PC-3 (cell line): ENCODE data around the gene OMP. TPM values are rescaled to one million over a fixed set of nuclear protein-coding genes. Genes with fewer than 3 reads are reported as not detected.

ENCODE experiments used
- ATAC-seq: fragments of 200-7000 bp; cut with Tn5 transposase; 2 replicates; pipeline ENCODE4 v1.9.1; 2020; ENCODE audit warnings: mild to moderate bottlenecking, moderate library complexity
- BruUV-seq: library from RNA; stranded (reverse); fragments of 400-500 nt; replicated peaks from 2 replicates; lab custom pipeline; 2021; lab: Mats Ljungman, UMichigan
- CTCF ChIA-PET: fragments of 300-600 bp; sonication (Branson Sonifier 250); formaldehyde crosslinking; loops from one replicate; lab custom pipeline; 2022; ENCODE audit warnings: antibody characterized with exemption; lab: Charles Lee
- POLR2A ChIA-PET: fragments of 300-600 bp; sonication (Branson Sonifier 250); formaldehyde crosslinking; loops from one replicate; lab custom pipeline; 2022; ENCODE audit warnings: antibody characterized with exemption; ENCODE audit not compliant: unreplicated experiment; lab: Charles Lee
- DNase-seq: peaks from one replicate; pipeline ENCODE4 v3.0.0-alpha.2; 2015
- H2AFZ ChIP-seq: fragments of 300-600 bp; sonication (generic); 2 replicates; pipeline ENCODE4 v1.6.0; 2016; ENCODE audit warnings: antibody characterized with exemption, low read length
- H3F3A ChIP-seq: fragments of 300-600 bp; sonication (generic); one replicate; pipeline ENCODE4 v1.6.0; 2017; ENCODE audit warnings: antibody characterized with exemption, low read length, control low read depth, mild to moderate bottlenecking; ENCODE audit not compliant: unreplicated experiment
- H3K27ac ChIP-seq: fragments of 300-600 bp; sonication (generic); 2 replicates; pipeline ENCODE4 v1.5.1; 2016; ENCODE audit warnings: mild to moderate bottlenecking, low read length
- H3K27me3 ChIP-seq: fragments of 300-600 bp; sonication (generic); 2 replicates; pipeline ENCODE4 v1.6.1; 2016; ENCODE audit warnings: low read length, mixed read lengths
- H3K36me3 ChIP-seq: fragments of 300-600 bp; sonication (generic); 2 replicates; pipeline ENCODE4 v1.6.1; 2016; ENCODE audit warnings: low read depth, mixed run types, low read length, mixed read lengths
- H3K4me1 ChIP-seq: fragments of 300-600 bp; sonication (generic); 2 replicates; pipeline ENCODE4 v1.5.1; 2016; ENCODE audit warnings: low read length; ENCODE audit not compliant: insufficient read depth
- H3K4me2 ChIP-seq: fragments of 300-600 bp; sonication (generic); 2 replicates; pipeline ENCODE4 v1.6.0; 2016; ENCODE audit warnings: low read length
- H3K4me3 ChIP-seq: fragments of 300-600 bp; sonication (generic); 2 replicates; pipeline ENCODE4 v1.5.1; 2016; ENCODE audit warnings: mild to moderate bottlenecking, low read length, mixed read lengths
- H3K79me2 ChIP-seq: fragments of 300-600 bp; sonication (generic); 2 replicates; pipeline ENCODE4 v1.6.1; 2017; ENCODE audit warnings: low read length, mixed read lengths
- H3K9ac ChIP-seq: fragments of 300-600 bp; sonication (generic); 2 replicates; pipeline ENCODE4 v1.6.0; 2016; ENCODE audit warnings: mild to moderate bottlenecking, low read length
- H3K9me2 ChIP-seq: fragments of 300-600 bp; sonication (generic); replicated peaks from 2 replicates; pipeline ENCODE4 v1.6.1; 2016; ENCODE audit warnings: mixed run types, low read length, mixed read lengths
- H3K9me3 ChIP-seq: fragments of 300-600 bp; sonication (generic); 2 replicates; pipeline ENCODE4 v1.6.1; 2016; ENCODE audit warnings: low read length, mixed read lengths
- H4K20me1 ChIP-seq: fragments of 300-600 bp; sonication (generic); 2 replicates; pipeline ENCODE4 v1.6.1; 2016; ENCODE audit warnings: low read length, mixed read lengths
- EZH2 ChIP-seq: fragments of 300-600 bp; sonication (generic); IDR thresholded peaks from one replicate; pipeline ENCODE4 v1.6.1; 2017; ENCODE audit warnings: antibody characterized with exemption, mild to moderate bottlenecking, low read length; ENCODE audit not compliant: unreplicated experiment
- EZH2phosphoT487 ChIP-seq: fragments of 300-600 bp; sonication (generic); IDR thresholded peaks from 2 replicates; pipeline ENCODE4 v1.6.1; 2018; ENCODE audit warnings: mild to moderate bottlenecking, antibody characterized with exemption, low read length, borderline replicate concordance
- intact Hi-C: fragments of 100-400 bp; cut with micrococcal nuclease; formaldehyde crosslinking; loops from 2 replicates; pipeline ENCODE4 v1.9.0; 2023
- total RNA-seq: library from RNA; depleted of rRNA; stranded (reverse); fragments of >200 nt; gene quantifications from 2 replicates; pipeline ENCODE4 v1.2.3, GENCODE V29; 2014
- TF ChIP-seq, protein P1 (sequence below): fragments of 300-600 bp; sonication (generic); conservative IDR thresholded peaks from 2 replicates; pipeline ENCODE4 v1.5.1; 2017; ENCODE audit warnings: antibody characterized with exemption, low read depth, mild to moderate bottlenecking, low read length

The OMP gene
- total RNA-seq, 1 experiment from 2014 or later, result not detected

DNA sequence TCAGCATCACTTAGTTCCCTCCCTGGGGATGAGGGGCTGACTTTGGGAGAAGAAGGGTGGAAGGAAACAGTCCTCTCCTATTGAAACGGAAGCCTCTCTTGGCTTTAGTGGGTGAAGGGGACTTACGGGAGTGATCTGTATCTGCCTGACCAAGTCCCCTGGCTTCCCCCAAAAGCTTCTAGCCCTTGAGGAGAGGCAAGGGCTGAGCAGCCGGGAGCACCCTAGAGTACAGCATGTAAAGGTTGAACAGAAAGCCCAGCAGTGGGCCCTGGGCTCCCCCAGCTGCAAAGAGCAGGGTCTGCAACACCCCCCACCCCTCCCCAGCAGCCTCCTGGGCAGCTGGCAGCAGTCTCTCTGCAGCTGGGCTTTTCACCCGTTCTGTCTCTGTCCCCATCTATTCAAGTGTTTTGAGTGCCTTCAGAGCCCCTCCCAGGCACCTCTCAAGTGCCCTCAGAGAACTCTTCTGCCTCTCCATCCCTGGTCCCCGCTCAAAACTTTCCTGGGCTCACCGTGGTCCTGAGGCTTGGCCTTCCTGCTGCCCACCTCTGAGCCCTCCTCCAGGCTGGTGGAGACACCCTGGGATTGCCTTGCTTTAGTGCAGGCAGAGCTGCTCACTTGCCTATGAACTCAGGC lies 33.2 kb upstream of the OMP start:
- no TSS peak for BruUV-seq
- CTCF ChIA-PET, result no interaction called here

DNA sequence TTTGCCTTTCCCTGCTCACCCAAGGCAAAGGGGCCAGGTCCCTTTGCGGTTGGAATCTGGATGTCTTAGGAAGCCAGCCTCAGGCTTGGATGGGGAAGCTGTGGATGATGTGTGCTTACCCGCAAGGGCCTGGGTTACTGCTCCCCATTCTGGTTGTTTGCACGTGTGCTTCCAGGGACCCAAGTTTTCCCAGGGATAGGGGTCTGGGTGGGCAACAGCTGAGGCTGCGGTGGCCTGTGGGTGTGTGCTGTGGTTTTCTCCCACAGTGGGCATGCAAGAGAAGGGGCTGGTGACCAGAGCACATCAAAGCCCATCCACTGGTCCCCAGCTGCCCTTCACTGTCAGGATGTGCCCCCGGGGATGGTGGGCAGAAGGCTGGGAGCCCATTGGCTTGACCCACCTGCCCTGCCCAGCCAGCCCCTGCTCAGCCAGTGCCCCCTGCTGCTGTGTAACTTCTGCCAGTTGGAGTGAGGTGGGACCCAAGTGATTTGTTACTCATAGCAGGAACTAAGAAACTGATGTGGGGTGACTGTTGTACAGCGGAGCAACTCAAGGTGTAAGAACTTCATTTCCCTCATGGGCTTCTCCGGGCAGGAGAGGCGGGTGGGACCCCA lies 32.6 kb upstream of the OMP start:
- Histone ChIP-seq H3K79me2 (no peaks in the 10 kb centered on the region), H3K9me3 (no peaks in the 10 kb centered on the region), H3K27me3 (no peaks in the 10 kb centered on the region), H3K9ac (no peak overlapping the region), H3K4me3 (no peak overlapping the region), H4K20me1 (no peaks in the 10 kb centered on the region), H3K9me2 (no peaks in the 10 kb centered on the region), H2AFZ (no peak overlapping the region), H3K4me2 (no peak overlapping the region), H3K4me1 (peaks cover 42% of the 10 kb centered on the region), H3K36me3 (no peaks in the 10 kb centered on the region), H3K27ac (no peak overlapping the region), H3F3A (no peaks in the 10 kb centered on the region)
- DNase-seq (no peak), ATAC-seq (no peak)
- BruUV-seq, result no TSS peak
- intact Hi-C loops, result no loop called here
- TF ChIP-seq, protein P1, sequence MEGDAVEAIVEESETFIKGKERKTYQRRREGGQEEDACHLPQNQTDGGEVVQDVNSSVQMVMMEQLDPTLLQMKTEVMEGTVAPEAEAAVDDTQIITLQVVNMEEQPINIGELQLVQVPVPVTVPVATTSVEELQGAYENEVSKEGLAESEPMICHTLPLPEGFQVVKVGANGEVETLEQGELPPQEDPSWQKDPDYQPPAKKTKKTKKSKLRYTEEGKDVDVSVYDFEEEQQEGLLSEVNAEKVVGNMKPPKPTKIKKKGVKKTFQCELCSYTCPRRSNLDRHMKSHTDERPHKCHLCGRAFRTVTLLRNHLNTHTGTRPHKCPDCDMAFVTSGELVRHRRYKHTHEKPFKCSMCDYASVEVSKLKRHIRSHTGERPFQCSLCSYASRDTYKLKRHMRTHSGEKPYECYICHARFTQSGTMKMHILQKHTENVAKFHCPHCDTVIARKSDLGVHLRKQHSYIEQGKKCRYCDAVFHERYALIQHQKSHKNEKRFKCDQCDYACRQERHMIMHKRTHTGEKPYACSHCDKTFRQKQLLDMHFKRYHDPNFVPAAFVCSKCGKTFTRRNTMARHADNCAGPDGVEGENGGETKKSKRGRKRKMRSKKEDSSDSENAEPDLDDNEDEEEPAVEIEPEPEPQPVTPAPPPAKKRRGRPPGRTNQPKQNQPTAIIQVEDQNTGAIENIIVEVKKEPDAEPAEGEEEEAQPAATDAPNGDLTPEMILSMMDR, result no peak
- TF ChIP-seq EZH2, result no peak
- POLR2A ChIA-PET, result no interaction called here
- CTCF ChIA-PET, result no interaction called here

More for the DNA sequence above, 33.2 kb upstream of the OMP start:
- Histone ChIP-seq H3K9ac (no peak overlapping the region), H3K4me3 (no peak overlapping the region), H3K4me1 (peaks cover 41% of the 10 kb centered on the region), H4K20me1 (no peaks in the 10 kb centered on the region), H2AFZ (no peak overlapping the region), H3K4me2 (no peak overlapping the region), H3K27ac (no peak overlapping the region), H3K79me2 (no peaks in the 10 kb centered on the region), H3K36me3 (no peaks in the 10 kb centered on the region), H3K9me3 (no peaks in the 10 kb centered on the region), H3F3A (no peaks in the 10 kb centered on the region), H3K27me3 (no peaks in the 10 kb centered on the region), H3K9me2 (no peaks in the 10 kb centered on the region)
- intact Hi-C loops, result no loop called here
- TF ChIP-seq, protein P1, result no peak
- TF ChIP-seq EZH2 (no peak), EZH2phosphoT487 (no peak)
- POLR2A ChIA-PET, result no interaction called here
- ATAC-seq (no peak), DNase-seq (no peak)

DNA sequence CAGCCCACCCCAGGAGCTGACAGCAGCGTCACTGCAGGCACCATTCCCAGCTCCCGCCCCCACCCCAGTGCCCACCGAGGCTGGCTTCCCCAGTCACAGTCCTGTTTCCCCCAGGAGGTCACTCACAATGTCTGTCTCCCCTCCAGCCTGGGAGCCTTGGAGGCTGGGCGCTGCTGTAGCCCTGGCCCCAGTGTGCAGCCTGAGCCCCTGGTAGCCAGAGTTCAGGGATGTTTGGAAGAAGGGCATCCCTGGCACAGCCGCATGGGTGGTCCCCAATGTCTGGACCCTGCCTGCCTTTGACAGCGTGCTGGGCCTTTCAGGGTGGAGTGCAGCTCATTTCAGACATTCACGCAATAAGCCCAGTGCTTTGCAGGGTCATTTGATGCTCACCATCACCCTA lies 31.6 kb upstream of the OMP start:
- Histone ChIP-seq H3K27me3 (no peaks in the 10 kb centered on the region), H3K4me1 (peaks cover 40% of the 10 kb centered on the region), H3K27ac (no peak overlapping the region), H2AFZ (no peak overlapping the region), H3F3A (no peaks in the 10 kb centered on the region), H3K9me3 (no peaks in the 10 kb centered on the region), H3K4me2 (no peak overlapping the region), H4K20me1 (no peaks in the 10 kb centered on the region), H3K36me3 (no peaks in the 10 kb centered on the region), H3K4me3 (no peak overlapping the region), H3K9ac (no peak overlapping the region), H3K79me2 (no peaks in the 10 kb centered on the region), H3K9me2 (no peaks in the 10 kb centered on the region)
- ChIA-PET POLR2A (no interaction called here), CTCF (no interaction called here)
- no peak for ATAC-seq
- BruUV-seq, result no TSS peak
- TF ChIP-seq, protein P1, result no peak
- TF ChIP-seq EZH2phosphoT487, result no peak
- intact Hi-C loops, result no loop called here
- DNase-seq, result no peak
